GM23338 (cell line): ENCODE data around the gene PACS2. TPM values are rescaled to one million over a fixed set of nuclear protein-coding genes. Genes with fewer than 3 reads are reported as not detected.

Source experiments
- ATAC-seq: fragments of 200-7000 bp; cut with Tn5 transposase; 3 replicates; pipeline ENCODE4 v1.9.1; 2020
- DNase-seq: peaks from one replicate; pipeline ENCODE4 v3.0.0-alpha.2; 2015; ENCODE audit warnings: low spot score
- H2AFZ ChIP-seq: fragments of 200-600 bp; sonication (generic); 2 replicates; pipeline ENCODE4 v1.8.0; 2016; ENCODE audit warnings: antibody characterized with exemption, mild to moderate bottlenecking, moderate library complexity
- H3F3A ChIP-seq: fragments of 200-600 bp; sonication (generic); replicated peaks from 2 replicates; pipeline ENCODE4 v1.8.0; 2017; ENCODE audit warnings: antibody characterized with exemption, mixed run types, low read depth
- H3K27ac ChIP-seq: fragments of 200-600 bp; sonication (generic); 2 replicates; pipeline ENCODE4 v1.6.1; 2016; ENCODE audit warnings: low read depth
- H3K27me3 ChIP-seq: fragments of 200-600 bp; sonication (generic); 2 replicates; pipeline ENCODE4 v1.8.0; 2016; ENCODE audit warnings: mild to moderate bottlenecking, mixed run types, moderate library complexity; ENCODE audit not compliant: insufficient read depth
- H3K36me3 ChIP-seq: fragments of 200-600 bp; sonication (generic); 2 replicates; pipeline ENCODE4 v1.8.0; 2016; ENCODE audit warnings: mild to moderate bottlenecking; ENCODE audit not compliant: insufficient read depth
- H3K4me1 ChIP-seq: fragments of 200-600 bp; sonication (generic); 2 replicates; pipeline ENCODE4 v1.8.0; 2016; ENCODE audit warnings: mild to moderate bottlenecking, moderate library complexity; ENCODE audit not compliant: insufficient read depth
- H3K4me2 ChIP-seq: fragments of 200-600 bp; sonication (generic); 2 replicates; pipeline ENCODE4 v1.7.1; 2017; ENCODE audit warnings: mixed run types
- H3K4me3 ChIP-seq: fragments of 200-600 bp; sonication (generic); 2 replicates; pipeline ENCODE4 v1.6.1; 2016; ENCODE audit warnings: mixed run types
- H3K79me2 ChIP-seq: fragments of 200-600 bp; sonication (generic); replicated peaks from 2 replicates; pipeline ENCODE4 v1.8.0; 2017; ENCODE audit warnings: mild to moderate bottlenecking; ENCODE audit not compliant: insufficient read depth
- H3K9me2 ChIP-seq: fragments of 200-600 bp; sonication (generic); 2 replicates; pipeline ENCODE4 v1.8.0; 2017; ENCODE audit not compliant: insufficient read depth
- H4K20me1 ChIP-seq: fragments of 200-600 bp; sonication (generic); replicated peaks from 2 replicates; pipeline ENCODE4 v1.8.0; 2017; ENCODE audit warnings: mild to moderate bottlenecking; ENCODE audit not compliant: insufficient read depth
- H3K27ac Mint-ChIP-seq: 2 replicates; pipeline ENCODE4 v1.8.0; 2020; ENCODE audit warnings: inconsistent platforms, mild to moderate bottlenecking, moderate library complexity, mixed read lengths
- H3K27me3 Mint-ChIP-seq: 3 replicates; pipeline ENCODE4 v1.8.0; 2022; ENCODE audit warnings: low read depth, mild to moderate bottlenecking, moderate library complexity, mixed read lengths, inconsistent platforms; ENCODE audit not compliant: insufficient read depth, poor library complexity
- H3K36me3 Mint-ChIP-seq: 3 replicates; pipeline ENCODE4 v1.8.0; 2021; ENCODE audit warnings: low read depth, mild to moderate bottlenecking, inconsistent platforms, moderate library complexity, mixed read lengths
- H3K4me1 Mint-ChIP-seq: 3 replicates; pipeline ENCODE4 v1.8.0; 2020; ENCODE audit warnings: mild to moderate bottlenecking, inconsistent platforms, mixed read lengths
- H3K4me3 Mint-ChIP-seq: 3 replicates; pipeline ENCODE4 v1.8.0; 2021; ENCODE audit warnings: moderate library complexity, mild to moderate bottlenecking, inconsistent platforms, mixed read lengths
- H3K9me3 Mint-ChIP-seq: 3 replicates; pipeline ENCODE4 v1.8.0; 2020; ENCODE audit warnings: moderate library complexity, mild to moderate bottlenecking, inconsistent platforms, mixed read lengths
- CREB1 ChIP-seq: fragments of 250-450 bp; sonication (Bioruptor Pico); IDR thresholded peaks from 2 replicates; pipeline ENCODE4 v1.5.0; 2020; ENCODE audit warnings: low read depth, mild to moderate bottlenecking, moderate library complexity
- CTCF ChIP-seq, 2 experiments: fragments of 200-600 bp in 1 of 2; sonication (generic) in 1 of 2; conservative IDR thresholded peaks; 2 replicates each; pipeline versions ENCODE4 v1.5.1 to v1.6.1; 2016 to 2017; ENCODE audit warnings: antibody characterized with exemption in 2 of 2, low read depth in 2 of 2, mild to moderate bottlenecking in 2 of 2, moderate library complexity in 1 of 2
- ETS1 ChIP-seq: IDR thresholded peaks from 2 replicates; pipeline ENCODE4 v1.6.1; 2016; ENCODE audit warnings: antibody characterized with exemption
- EZH2 ChIP-seq: fragments of 200-600 bp; sonication (generic); IDR thresholded peaks from one replicate; pipeline ENCODE4 v1.8.0; 2017; ENCODE audit warnings: antibody characterized with exemption, mild to moderate bottlenecking, low read depth; ENCODE audit not compliant: unreplicated experiment
- JUNB ChIP-seq: IDR thresholded peaks from one replicate; pipeline ENCODE4 v1.6.1; 2016; ENCODE audit warnings: antibody characterized with exemption; ENCODE audit not compliant: unreplicated experiment
- ZNF114 ChIP-seq: fragments of 250-450 bp; sonication (Bioruptor Pico); IDR thresholded peaks from 2 replicates; pipeline ENCODE4 v1.5.0; 2020; ENCODE audit warnings: mild to moderate bottlenecking, moderate library complexity
- polyA plus RNA-seq: library from polyadenylated mRNA; unstranded; fragments of >200 nt; fragmentation: Nextera tagmentation; extraction: Ambion mirVana; gene quantifications from 2 replicates; pipeline ENCODE4 v1.2.1, GENCODE V29; 2016
- total RNA-seq: library from RNA; depleted of rRNA; stranded (reverse); fragments of >200 nt; shearing (Covaris generic); gene quantifications from 2 replicates; pipeline ENCODE4 v1.2.3, GENCODE V29; 2014
- TF ChIP-seq, protein P1 (sequence below): IDR thresholded peaks from one replicate; pipeline ENCODE4 v1.6.1; 2018; ENCODE audit warnings: antibody characterized with exemption; ENCODE audit not compliant: unreplicated experiment

PACS2 gene
- total and polyA plus RNA-seq, 2 experiments from 2014 or later: 22.5 to 79.0 TPM

- Histone ChIP-seq H3K79me2 (no peaks in the 10 kb centered on the region), H3K4me2 (peak overlapping the region; percentile 78), H3K9me2 (peaks cover 16% of the 10 kb centered on the region), H3K4me1 (no peaks in the 10 kb centered on the region; the same call in 1 of the 2 replicates), H3K36me3 (peaks cover 12% of the 10 kb centered on the region; the same call in 1 of the 2 replicates), H3F3A (peaks cover 3% of the 10 kb centered on the region; the same call in 1 of the 2 replicates), H3K4me3 (peak overlapping the region; percentile 60), H3K27me3 (0 out of 2 replicates have a peak, but pooled peaks cover 7% of the 10 kb centered on the region), H4K20me1 (no peaks in the 10 kb centered on the region), H2AFZ (no peak overlapping the region), H3K27ac (no peak overlapping the region)
- ATAC-seq: peak; percentile 78
- Mint-ChIP-seq H3K9me3 (peaks cover 61% of the 10 kb centered on the region), H3K4me1 (no peaks in the 10 kb centered on the region; the same call in 2 of the 3 replicates), H3K4me3 (peak overlapping the region; percentile 65), H3K27ac (no peak overlapping the region; the same call in 1 of the 2 replicates), H3K36me3 (peaks cover 50% of the 10 kb centered on the region), H3K27me3 (peaks cover 30% of the 10 kb centered on the region)
- DNase-seq: peak; percentile 64
- TF ChIP-seq CREB1 (CRISPR knock-in tag) (no peak), ETS1 (0 out of 2 replicates have a peak, but pooled peaks have one; percentile 4)
These were observed 84.3 kb downstream of the PACS2 start for GRCh38 chr14:105398726-105399465.

- Histone ChIP-seq H4K20me1 (no peaks in the 10 kb centered on the region), H3K4me1 (no peaks in the 10 kb centered on the region; the same call in 1 of the 2 replicates), H3K79me2 (no peaks in the 10 kb centered on the region), H3K27ac (no peak overlapping the region), H3F3A (peaks cover 3% of the 10 kb centered on the region; the same call in 1 of the 2 replicates), H3K4me3 (peak overlapping the region; percentile 60), H2AFZ (no peak overlapping the region), H3K9me2 (peaks cover 16% of the 10 kb centered on the region), H3K27me3 (0 out of 2 replicates have a peak, but pooled peaks cover 7% of the 10 kb centered on the region), H3K4me2 (peak overlapping the region; percentile 78; the same call in 1 of the 2 replicates), H3K36me3 (peaks cover 12% of the 10 kb centered on the region; the same call in 1 of the 2 replicates)
- DNase-seq: no peak
- Mint-ChIP-seq H3K36me3 (peaks cover 56% of the 10 kb centered on the region), H3K9me3 (peaks cover 66% of the 10 kb centered on the region), H3K4me1 (no peaks in the 10 kb centered on the region; the same call in 2 of the 3 replicates), H3K4me3 (0 out of 3 replicates have a peak overlapping the region, but pooled peaks have one; percentile 10), H3K27me3 (peaks cover 35% of the 10 kb centered on the region), H3K27ac (no peak overlapping the region)
- no peak for ATAC-seq
- TF ChIP-seq EZH2: no peak
- TF ChIP-seq ZNF114 (CRISPR knock-in tag): no peak
- TF ChIP-seq, protein P1, sequence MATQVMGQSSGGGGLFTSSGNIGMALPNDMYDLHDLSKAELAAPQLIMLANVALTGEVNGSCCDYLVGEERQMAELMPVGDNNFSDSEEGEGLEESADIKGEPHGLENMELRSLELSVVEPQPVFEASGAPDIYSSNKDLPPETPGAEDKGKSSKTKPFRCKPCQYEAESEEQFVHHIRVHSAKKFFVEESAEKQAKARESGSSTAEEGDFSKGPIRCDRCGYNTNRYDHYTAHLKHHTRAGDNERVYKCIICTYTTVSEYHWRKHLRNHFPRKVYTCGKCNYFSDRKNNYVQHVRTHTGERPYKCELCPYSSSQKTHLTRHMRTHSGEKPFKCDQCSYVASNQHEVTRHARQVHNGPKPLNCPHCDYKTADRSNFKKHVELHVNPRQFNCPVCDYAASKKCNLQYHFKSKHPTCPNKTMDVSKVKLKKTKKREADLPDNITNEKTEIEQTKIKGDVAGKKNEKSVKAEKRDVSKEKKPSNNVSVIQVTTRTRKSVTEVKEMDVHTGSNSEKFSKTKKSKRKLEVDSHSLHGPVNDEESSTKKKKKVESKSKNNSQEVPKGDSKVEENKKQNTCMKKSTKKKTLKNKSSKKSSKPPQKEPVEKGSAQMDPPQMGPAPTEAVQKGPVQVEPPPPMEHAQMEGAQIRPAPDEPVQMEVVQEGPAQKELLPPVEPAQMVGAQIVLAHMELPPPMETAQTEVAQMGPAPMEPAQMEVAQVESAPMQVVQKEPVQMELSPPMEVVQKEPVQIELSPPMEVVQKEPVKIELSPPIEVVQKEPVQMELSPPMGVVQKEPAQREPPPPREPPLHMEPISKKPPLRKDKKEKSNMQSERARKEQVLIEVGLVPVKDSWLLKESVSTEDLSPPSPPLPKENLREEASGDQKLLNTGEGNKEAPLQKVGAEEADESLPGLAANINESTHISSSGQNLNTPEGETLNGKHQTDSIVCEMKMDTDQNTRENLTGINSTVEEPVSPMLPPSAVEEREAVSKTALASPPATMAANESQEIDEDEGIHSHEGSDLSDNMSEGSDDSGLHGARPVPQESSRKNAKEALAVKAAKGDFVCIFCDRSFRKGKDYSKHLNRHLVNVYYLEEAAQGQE: no peak
- TF ChIP-seq ETS1: no peak
- TF ChIP-seq CREB1 (CRISPR knock-in tag): no peak
- TF ChIP-seq JUNB: no peak
- no peak for TF ChIP-seq CTCF (conservative IDR thresholded peaks at IDR 0.05; ENCODE audit: low read depth in 2 of 2)
These were observed 84.9 kb downstream of the PACS2 start for GRCh38 chr14:105399466-105399775.
